B cell (primary cell): ENCODE measurements around the gene SRPX2.

ENCODE experiments used
- EZH2 ChIP-seq: IDR thresholded peaks from 2 replicates; pipeline ENCODE4 v1.6.1; 2012; ENCODE audit warnings: borderline replicate concordance, low read depth, mild to moderate bottlenecking, moderate library complexity, low read length; ENCODE audit not compliant: insufficient read depth, poor library complexity, severe bottlenecking
- TF ChIP-seq, protein P1 (sequence below): fragments of 200-600 bp; IDR thresholded peaks from one replicate; pipeline ENCODE4 v1.8.0; 2022; ENCODE audit warnings: antibody characterized with exemption, mild to moderate bottlenecking

- TF ChIP-seq, protein P1, sequence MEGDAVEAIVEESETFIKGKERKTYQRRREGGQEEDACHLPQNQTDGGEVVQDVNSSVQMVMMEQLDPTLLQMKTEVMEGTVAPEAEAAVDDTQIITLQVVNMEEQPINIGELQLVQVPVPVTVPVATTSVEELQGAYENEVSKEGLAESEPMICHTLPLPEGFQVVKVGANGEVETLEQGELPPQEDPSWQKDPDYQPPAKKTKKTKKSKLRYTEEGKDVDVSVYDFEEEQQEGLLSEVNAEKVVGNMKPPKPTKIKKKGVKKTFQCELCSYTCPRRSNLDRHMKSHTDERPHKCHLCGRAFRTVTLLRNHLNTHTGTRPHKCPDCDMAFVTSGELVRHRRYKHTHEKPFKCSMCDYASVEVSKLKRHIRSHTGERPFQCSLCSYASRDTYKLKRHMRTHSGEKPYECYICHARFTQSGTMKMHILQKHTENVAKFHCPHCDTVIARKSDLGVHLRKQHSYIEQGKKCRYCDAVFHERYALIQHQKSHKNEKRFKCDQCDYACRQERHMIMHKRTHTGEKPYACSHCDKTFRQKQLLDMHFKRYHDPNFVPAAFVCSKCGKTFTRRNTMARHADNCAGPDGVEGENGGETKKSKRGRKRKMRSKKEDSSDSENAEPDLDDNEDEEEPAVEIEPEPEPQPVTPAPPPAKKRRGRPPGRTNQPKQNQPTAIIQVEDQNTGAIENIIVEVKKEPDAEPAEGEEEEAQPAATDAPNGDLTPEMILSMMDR: no peak
- no peak for TF ChIP-seq EZH2
Observed at GRCh38 chrX:100648458-100649417, 4.7 kb downstream of the SRPX2 start.
